GM23248 (cell line): ENCODE data around the gene SH3D21.

ENCODE experiments used
- EZH2 ChIP-seq: fragments of 200-600 bp; sonication (generic); IDR thresholded peaks from 2 replicates; pipeline ENCODE4 v1.6.1; 2018; ENCODE audit warnings: antibody characterized with exemption, mild to moderate bottlenecking; ENCODE audit not compliant: insufficient read depth, poor library complexity, severe bottlenecking
- EZH2phosphoT487 ChIP-seq: fragments of 200-600 bp; sonication (generic); IDR thresholded peaks from 2 replicates; pipeline ENCODE4 v1.6.1; 2018; ENCODE audit warnings: antibody characterized with exemption, moderate library complexity, mild to moderate bottlenecking, low read depth; ENCODE audit not compliant: insufficient read depth

DNA sequence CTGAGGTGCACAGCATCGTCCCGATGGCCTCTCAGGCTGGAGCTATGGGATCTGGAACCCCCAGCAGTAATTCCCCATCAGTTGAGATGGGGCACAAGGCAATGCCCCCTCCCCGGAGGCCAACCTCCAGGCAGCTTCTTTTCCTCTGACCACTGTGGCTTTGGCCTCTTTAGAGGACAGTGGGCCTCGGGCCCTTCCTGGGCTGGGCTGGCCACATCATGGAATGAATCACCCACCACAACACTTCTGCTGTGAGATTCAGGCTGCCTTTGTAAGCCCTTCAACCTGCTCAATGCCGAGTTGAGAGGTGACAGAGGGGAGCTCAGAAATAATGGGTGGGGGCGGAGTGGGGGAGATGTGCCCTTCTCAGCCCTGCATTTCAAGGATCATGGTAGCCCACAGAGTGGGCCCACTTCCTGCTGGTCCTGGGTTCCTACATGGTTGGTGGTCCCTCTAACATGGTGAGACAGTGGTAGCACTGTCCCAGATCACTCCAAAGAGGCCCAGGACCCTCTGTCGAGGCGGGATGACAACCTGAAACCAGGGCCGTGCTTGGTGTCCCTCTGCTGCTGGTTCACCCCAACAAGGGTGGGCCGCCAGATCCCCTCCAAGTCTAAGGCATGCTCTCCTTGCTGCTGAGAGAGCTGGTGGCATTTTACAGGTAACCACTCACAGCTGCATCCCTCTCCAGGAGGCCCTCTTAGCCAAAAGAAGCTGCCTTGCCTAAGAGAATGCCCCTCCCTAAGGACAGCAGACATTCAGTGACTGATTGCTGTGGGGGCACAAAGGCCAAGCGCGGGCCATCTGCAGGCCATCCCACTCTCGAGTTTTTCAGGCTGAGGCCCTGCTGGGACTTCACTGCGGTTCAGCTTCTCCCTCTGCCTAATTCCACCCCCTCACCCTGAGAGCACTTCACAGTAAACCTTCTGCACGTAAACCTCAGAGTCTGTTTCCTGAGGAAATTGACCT, 47.0 kb downstream of the SH3D21 start:
- TF ChIP-seq EZH2 (no peak), EZH2phosphoT487 (no peak)
